Tibial artery (tissue), 4 donors: ENCODE measurements around the gene ATG12.
"Not testable (repeated sequence)": the region's sequence is repeated elsewhere in the genome, so short reads cannot be mapped to it uniquely, and the experiment has no call there.

Source experiments
- DNase-seq, 2 donors: peaks; one replicate each; pipeline ENCODE4 v3.0.0-alpha.2; 2019
- H3K27ac ChIP-seq, 2 donors: fragments of 200-600 bp; sonication (generic) in 1 of 2; 1 replicate in 1 of 2; 2 replicates in 1 of 2; pipeline ENCODE4 v1.5.1; 2018 to 2019; ENCODE audit warnings: mild to moderate bottlenecking in 1 of 2
- H3K27me3 ChIP-seq, 2 donors: fragments of 200-600 bp; sonication (generic) in 1 of 2; one replicate each; pipeline versions ENCODE4 v1.5.1 to v1.6.0; 2016 to 2019
- H3K36me3 ChIP-seq, 3 donors: fragments of 200-600 bp; sonication (generic) in 2 of 3; one replicate each; pipeline ENCODE4 v1.5.1; 2016 to 2019; ENCODE audit warnings: mild to moderate bottlenecking in 2 of 3
- H3K4me1 ChIP-seq, 4 donors: fragments of 200-600 bp; sonication (generic) in 2 of 4; 1 replicate in 3 of 4; 2 replicates in 1 of 4; pipeline ENCODE4 v1.5.1; 2016 to 2019
- H3K4me3 ChIP-seq, 2 donors: fragments of 200-600 bp; sonication (generic) in 1 of 2; 1 replicate in 1 of 2; 2 replicates in 1 of 2; pipeline ENCODE4 v1.5.1; 2018 to 2019; ENCODE audit warnings: mild to moderate bottlenecking in 2 of 2
- H3K9me3 ChIP-seq, 3 donors: fragments of 200-600 bp; sonication (generic) in 1 of 3; one replicate each; pipeline ENCODE4 v1.5.1; 2016 to 2019
- CTCF ChIP-seq, 2 experiments: fragments of 200-600 bp in 1 of 2; fragments of 450-650 bp in 1 of 2; IDR thresholded peaks; one replicate each; pipeline ENCODE4 v1.5.1; 2017 to 2019; ENCODE audit warnings: antibody characterized with exemption in 2 of 2, mild to moderate bottlenecking in 1 of 2, moderate library complexity in 1 of 2
- intact Hi-C: fragments of 100-400 bp; cut with DNase I; formaldehyde crosslinking; loops from one replicate; pipeline ENCODE4 v1.15.0; 2023; ENCODE audit warnings: low total_unique reads

ATG12 gene

GRCh38 chr5:115829913-115830312, 11.5 kb downstream of the ATG12 start:
- no peak for TF ChIP-seq CTCF (IDR thresholded peaks at IDR 0.05)
- no peaks in the 10 kb centered on the region for H3K27me3 ChIP-seq
- no peaks in the 10 kb centered on the region for H3K9me3 ChIP-seq
- no peak for DNase-seq
- no peak overlapping the region for H3K4me3 ChIP-seq
- H3K36me3 ChIP-seq, result peaks cover 23 to 50% (median 42%) of the 10 kb centered on the region in 3 donors
- no peak overlapping the region for H3K27ac ChIP-seq
- H3K4me1 ChIP-seq, result no peaks in the 10 kb centered on the region
- intact Hi-C loops, result no loop called here

GRCh38 chr5:115825948-115826347, 15.4 kb downstream of the ATG12 start:
- intact Hi-C loops, result no loop called here
- no peak overlapping the region for H3K4me3 ChIP-seq

GRCh38 chr5:115824983-115825382, 16.4 kb downstream of the ATG12 start:
- intact Hi-C loops, H3K4me3 ChIP-seq, H3K27ac ChIP-seq, H3K27me3 ChIP-seq, DNase-seq, H3K4me1 ChIP-seq, H3K9me3 ChIP-seq: not testable (repeated sequence)
- peaks cover 3 to 21% (median 13%) of the 10 kb centered on the region in 3 donors for H3K36me3 ChIP-seq

More at GRCh38 chr5:115825948-115826347, 15.4 kb downstream of the ATG12 start:
- H3K9me3 ChIP-seq, result no peaks in the 10 kb centered on the region
- no peak for DNase-seq
- no peak overlapping the region for H3K27ac ChIP-seq
- TF ChIP-seq CTCF (IDR thresholded peaks at IDR 0.05), result no peak
- H3K27me3 ChIP-seq, result no peaks in the 10 kb centered on the region
- no peaks in the 10 kb centered on the region for H3K4me1 ChIP-seq
- H3K36me3 ChIP-seq, result peaks cover 9 to 26% (median 22%) of the 10 kb centered on the region in 3 donors

- no peaks in the 10 kb centered on the region for H3K36me3 ChIP-seq
- H3K27ac ChIP-seq, result no peak overlapping the region
- H3K9me3 ChIP-seq, result no peaks in the 10 kb centered on the region
- TF ChIP-seq CTCF (IDR thresholded peaks at IDR 0.05), result no peak
- DNase-seq, result no peak
- intact Hi-C loops, result no loop called here
- peaks cover 0 to 9% of the 10 kb centered on the region in 2 donors for H3K27me3 ChIP-seq
- peaks cover 0 to 11% (median 6%) of the 10 kb centered on the region in 4 donors for H3K4me1 ChIP-seq
- no peak overlapping the region for H3K4me3 ChIP-seq
Observed at GRCh38 chr5:115820846-115821245, 20.5 kb downstream of the ATG12 start.

- no peaks in the 10 kb centered on the region for H3K9me3 ChIP-seq
Observed at GRCh38 chr5:115818821-115819220, 22.5 kb downstream of the ATG12 start.

GRCh38 chr5:115817386-115817785, 24.0 kb downstream of the ATG12 start:
- no peak overlapping the region for H3K27ac ChIP-seq
- H3K9me3 ChIP-seq, result no peaks in the 10 kb centered on the region
- DNase-seq, result no peak
- TF ChIP-seq CTCF (IDR thresholded peaks at IDR 0.05), result no peak
- peaks cover 0 to 3% (median 0%) of the 10 kb centered on the region in 3 donors for H3K36me3 ChIP-seq
- intact Hi-C loops, result no loop called here
- no peak overlapping the region for H3K4me3 ChIP-seq
- peaks cover 0 to 28% of the 10 kb centered on the region in 2 donors for H3K27me3 ChIP-seq
- peaks cover 0 to 19% (median 11%) of the 10 kb centered on the region in 4 donors for H3K4me1 ChIP-seq

More at GRCh38 chr5:115818821-115819220, 22.5 kb downstream of the ATG12 start:
- no peak for TF ChIP-seq CTCF (IDR thresholded peaks at IDR 0.05)
- intact Hi-C loops, result no loop called here
- Histone ChIP-seq H3K27me3 (peaks cover 0 to 25% of the 10 kb centered on the region in 2 donors), H3K27ac (no peak overlapping the region), H3K4me1 (peaks cover 0 to 19% (median 11%) of the 10 kb centered on the region in 4 donors), H3K36me3 (no peaks in the 10 kb centered on the region), H3K4me3 (no peak overlapping the region)
- DNase-seq, result no peak
